GM04503 (cell line): ENCODE results near the gene FLYWCH1.
A peak's percentile ranks its signal among the peaks of the same experiment; 100 is the strongest.

Experiments
- DNase-seq: peaks from one replicate; pipeline ENCODE4 v3.0.0-alpha.2; 2012; ENCODE audit warnings: low read depth

FLYWCH1 gene

GRCh38 chr16:2911638-2912329, at the start of gene FLYWCH1:
Gene FLYWCH1, plus strand, starts transcription at chr16:2911931. Its CDS starts 17,755 bp downstream, at chr16:2929686.
- peak; percentile 73 for DNase-seq

- no peak for DNase-seq
These were observed 46.1 kb upstream of the FLYWCH1 start for GRCh38 chr16:2865651-2866050.

- DNase-seq, result no peak
These were observed 45.3 kb upstream of the FLYWCH1 start for GRCh38 chr16:2866431-2866830.

GRCh38 chr16:2867661-2867986, 44.1 kb upstream of the FLYWCH1 start:
- DNase-seq, result no peak

- peak; percentile 58 for DNase-seq
These were observed 43.5 kb upstream of the FLYWCH1 start for GRCh38 chr16:2867987-2868789.

- DNase-seq, result no peak
These were observed 39.8 kb upstream of the FLYWCH1 start for GRCh38 chr16:2871926-2872325.

- DNase-seq, result no peak
These were observed 37.5 kb upstream of the FLYWCH1 start for GRCh38 chr16:2874032-2874911.

- no peak for DNase-seq
These were observed 36.8 kb upstream of the FLYWCH1 start for GRCh38 chr16:2874912-2875362.

- DNase-seq, result no peak
These were observed 31.8 kb upstream of the FLYWCH1 start for GRCh38 chr16:2879854-2880508.

- no peak for DNase-seq
These were observed 29.7 kb upstream of the FLYWCH1 start for GRCh38 chr16:2881783-2882649.

GRCh38 chr16:2882650-2883457, 28.9 kb upstream of the FLYWCH1 start, which contains the start of gene FLYWCH2:
Gene FLYWCH2, plus strand, starts transcription at chr16:2883215. Its CDS starts 13,235 bp downstream, at chr16:2896450.
- DNase-seq, result peak; percentile 93

GRCh38 chr16:2883458-2883908, 28.2 kb upstream of the FLYWCH1 start:
- DNase-seq, result no peak

- no peak for DNase-seq
These were observed 27.7 kb upstream of the FLYWCH1 start for GRCh38 chr16:2884041-2884451.

- no peak for DNase-seq
These were observed 17.5 kb upstream of the FLYWCH1 start for GRCh38 chr16:2894231-2894630.

GRCh38 chr16:2895813-2896212, 15.9 kb upstream of the FLYWCH1 start:
- DNase-seq, result no peak

GRCh38 chr16:2896480-2897010, 15.2 kb upstream of the FLYWCH1 start:
- no peak for DNase-seq

GRCh38 chr16:2897110-2897509, 14.6 kb upstream of the FLYWCH1 start:
- no peak for DNase-seq

- no peak for DNase-seq
These were observed 12.7 kb upstream of the FLYWCH1 start for GRCh38 chr16:2898831-2899563.

- no peak for DNase-seq
These were observed 12.1 kb upstream of the FLYWCH1 start for GRCh38 chr16:2899564-2900072.
